NT2/D1 (cell line): ENCODE data around the gene GAB1.

Source experiments
- DNase-seq: peaks from one replicate; pipeline ENCODE4 v3.0.0-alpha.2; 2011; ENCODE audit warnings: low read depth, low spot score
- H3K27me3 ChIP-seq: 2 replicates; pipeline ENCODE4 v1.6.0; 2011; ENCODE audit warnings: mild to moderate bottlenecking; ENCODE audit not compliant: insufficient read length, insufficient read depth
- H3K36me3 ChIP-seq: 2 replicates; pipeline ENCODE4 v1.6.1; 2011; ENCODE audit warnings: mild to moderate bottlenecking, low read length, mixed read lengths; ENCODE audit not compliant: insufficient read depth, insufficient read length
- H3K4me1 ChIP-seq: 2 replicates; pipeline ENCODE4 v1.5.1; 2011; ENCODE audit not compliant: insufficient read depth, insufficient read length
- H3K4me3 ChIP-seq: 2 replicates; pipeline ENCODE4 v1.5.1; 2011; ENCODE audit warnings: low read depth; ENCODE audit not compliant: insufficient read length
- H3K9ac ChIP-seq: 2 replicates; pipeline ENCODE4 v1.6.0; 2011; ENCODE audit warnings: low read depth; ENCODE audit not compliant: insufficient read length
- H3K9me3 ChIP-seq: 2 replicates; pipeline ENCODE4 v1.5.1; 2011; ENCODE audit warnings: mild to moderate bottlenecking, low read length; ENCODE audit not compliant: insufficient read depth
- SUZ12 ChIP-seq: IDR thresholded peaks from 2 replicates; pipeline ENCODE4 v1.6.1; 2011; ENCODE audit not compliant: insufficient read length, insufficient read depth; ENCODE audit errors: extremely low read depth
- YY1 ChIP-seq: IDR thresholded peaks from 2 replicates; pipeline ENCODE4 v1.6.1; 2011; ENCODE audit not compliant: insufficient read length, insufficient read depth
- ZNF274 ChIP-seq: IDR thresholded peaks from 2 replicates; pipeline ENCODE4 v1.6.1; 2011; ENCODE audit warnings: mild to moderate bottlenecking, low read depth, low read length

Gene GAB1

DNA sequence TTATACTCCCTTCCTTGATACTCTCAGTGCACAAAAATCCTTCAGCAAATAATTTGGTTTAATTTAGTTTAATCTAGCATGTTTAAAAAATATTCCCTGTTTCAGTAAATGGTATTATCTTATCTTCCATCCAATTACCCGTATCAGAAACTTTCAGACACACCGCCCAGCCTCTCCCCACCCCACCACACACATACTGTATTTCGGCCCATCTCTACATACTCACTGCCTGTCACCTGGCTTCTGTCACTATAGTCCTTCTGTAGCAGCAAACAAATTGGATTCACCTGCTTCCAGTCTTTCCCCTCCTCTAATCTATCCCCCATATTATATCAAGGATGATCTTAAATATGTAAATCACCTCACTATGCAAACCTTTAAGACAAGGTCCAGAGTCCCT lies 24.8 kb upstream of the GAB1 start:
- no peak for TF ChIP-seq YY1
- no peak for TF ChIP-seq SUZ12
- no peak for TF ChIP-seq ZNF274
- no peaks in the 10 kb centered on the region for H3K4me1 ChIP-seq
- H3K4me3 ChIP-seq: no peak overlapping the region
- no peaks in the 10 kb centered on the region for H3K9me3 ChIP-seq
- no peaks in the 10 kb centered on the region for H3K27me3 ChIP-seq
- DNase-seq: no peak
- H3K36me3 ChIP-seq: no peaks in the 10 kb centered on the region
- H3K9ac ChIP-seq: no peak overlapping the region

- Histone ChIP-seq H3K27me3 (no peaks in the 10 kb centered on the region), H3K9me3 (no peaks in the 10 kb centered on the region), H3K9ac (no peak overlapping the region), H3K4me1 (no peaks in the 10 kb centered on the region), H3K4me3 (no peak overlapping the region), H3K36me3 (no peaks in the 10 kb centered on the region)
- TF ChIP-seq ZNF274 (no peak), SUZ12 (no peak), YY1 (no peak)
- no peak for DNase-seq
These were observed 23.2 kb upstream of the GAB1 start for GRCh38 chr4:143313521-143313920.

GRCh38 chr4:143313996-143314395 lies 22.7 kb upstream of the GAB1 start:
- H3K36me3 ChIP-seq: no peaks in the 10 kb centered on the region
- no peaks in the 10 kb centered on the region for H3K27me3 ChIP-seq
- no peak overlapping the region for H3K9ac ChIP-seq
- no peak overlapping the region for H3K4me3 ChIP-seq
- no peaks in the 10 kb centered on the region for H3K4me1 ChIP-seq
- H3K9me3 ChIP-seq: no peaks in the 10 kb centered on the region
- TF ChIP-seq SUZ12 (no peak), YY1 (no peak), ZNF274 (no peak)
- no peak for DNase-seq

DNA sequence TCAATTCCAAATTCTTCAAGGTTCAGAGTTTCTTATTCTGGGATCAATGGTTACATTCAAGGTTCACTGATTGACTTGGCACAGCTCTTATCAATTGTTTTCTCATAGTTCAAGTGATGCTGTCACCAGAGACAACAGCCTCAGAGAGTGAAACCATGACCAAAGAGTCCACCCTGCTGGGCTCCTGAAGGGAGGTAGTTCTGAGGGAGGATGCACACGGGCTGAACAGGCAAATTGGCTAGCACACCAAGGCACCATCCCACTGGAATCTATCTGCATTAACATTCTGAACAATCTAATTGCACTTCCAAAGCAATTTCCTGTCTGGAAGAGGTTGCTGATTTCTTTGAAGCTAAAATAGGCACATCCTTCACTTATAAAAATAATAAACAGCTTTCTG lies 16.6 kb upstream of the GAB1 start:
- no peaks in the 10 kb centered on the region for H3K36me3 ChIP-seq
- no peak for DNase-seq
- H3K4me1 ChIP-seq: no peaks in the 10 kb centered on the region
- no peak overlapping the region for H3K9ac ChIP-seq
- H3K4me3 ChIP-seq: no peak overlapping the region
- TF ChIP-seq ZNF274 (no peak), SUZ12 (no peak), YY1 (no peak)
- H3K9me3 ChIP-seq: no peaks in the 10 kb centered on the region
- H3K27me3 ChIP-seq: no peaks in the 10 kb centered on the region

GRCh38 chr4:143326735-143327134 lies 9.9 kb upstream of the GAB1 start:
- Histone ChIP-seq H3K4me3 (no peak overlapping the region), H3K4me1 (no peaks in the 10 kb centered on the region), H3K36me3 (no peaks in the 10 kb centered on the region), H3K9ac (no peak overlapping the region), H3K27me3 (no peaks in the 10 kb centered on the region), H3K9me3 (no peaks in the 10 kb centered on the region)
- no peak for TF ChIP-seq SUZ12
- no peak for TF ChIP-seq ZNF274
- no peak for TF ChIP-seq YY1
- no peak for DNase-seq

DNA sequence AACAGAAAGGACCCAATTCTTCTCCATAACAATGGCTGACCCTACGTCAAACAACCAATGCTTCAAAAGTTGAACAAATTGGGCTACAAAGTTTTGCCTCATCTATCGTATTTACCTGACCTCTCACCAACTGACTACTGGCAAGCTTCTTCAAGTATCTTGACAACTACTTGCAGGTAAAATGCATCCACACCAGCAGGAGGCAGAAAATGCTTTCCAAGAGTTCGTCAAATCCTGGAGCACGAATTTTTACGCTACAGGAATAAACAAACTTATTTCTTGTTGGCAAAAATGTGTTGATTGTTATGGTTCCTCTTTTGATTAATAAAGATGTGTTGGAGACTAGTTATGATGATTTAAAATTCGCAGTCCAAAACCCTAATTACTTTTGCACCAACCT lies 6.7 kb upstream of the GAB1 start:
- no peak overlapping the region for H3K4me3 ChIP-seq
- DNase-seq: no peak
- H3K9me3 ChIP-seq: no peaks in the 10 kb centered on the region
- TF ChIP-seq YY1 (no peak), SUZ12 (no peak), ZNF274 (no peak)
- H3K27me3 ChIP-seq: no peaks in the 10 kb centered on the region
- no peaks in the 10 kb centered on the region for H3K36me3 ChIP-seq
- no peak overlapping the region for H3K9ac ChIP-seq
- H3K4me1 ChIP-seq: no peaks in the 10 kb centered on the region

DNA sequence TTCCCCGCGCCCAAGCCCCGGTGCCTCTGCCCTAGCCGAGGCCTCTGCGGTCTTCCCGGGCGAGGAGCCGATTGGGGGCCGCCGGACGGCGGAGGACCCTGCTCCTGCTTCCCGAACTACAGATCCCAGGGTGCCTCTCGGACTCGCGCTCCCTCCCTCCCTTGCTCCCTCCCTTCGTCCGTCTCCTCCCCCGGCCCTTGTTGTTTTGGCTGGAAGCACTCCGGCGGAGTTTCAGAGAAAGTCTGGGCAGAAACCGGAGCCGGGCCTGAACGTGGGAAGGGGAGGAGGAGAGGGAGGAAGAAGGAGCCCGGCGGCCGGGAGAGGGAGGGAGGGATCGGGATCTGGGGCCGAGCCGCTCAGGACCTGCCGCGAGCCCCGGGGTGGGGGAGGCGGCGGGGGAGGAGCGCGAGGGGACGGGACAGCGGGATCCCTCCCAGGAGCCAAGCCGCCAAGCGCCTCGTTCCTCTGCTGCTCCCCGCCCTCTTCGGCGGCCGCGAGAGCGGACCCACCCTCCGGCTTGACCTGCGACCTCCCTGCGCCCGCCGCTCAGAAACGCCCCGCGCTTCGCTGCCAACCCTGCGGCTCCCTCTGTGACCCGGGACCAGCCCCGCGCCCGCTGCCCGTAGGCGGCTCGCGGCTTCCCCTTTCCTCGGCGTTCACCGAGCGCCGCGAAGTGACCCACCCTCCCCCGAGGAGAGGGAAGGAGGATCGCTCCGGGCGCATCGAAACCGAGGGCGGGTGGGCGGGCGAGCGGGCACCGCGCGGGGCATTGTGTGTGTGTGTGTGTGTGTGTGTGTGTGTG lies 496 bp upstream of the GAB1 start:
- Histone ChIP-seq H3K4me3 (peak overlapping the region; percentile 81), H3K27me3 (no peaks in the 10 kb centered on the region), H3K4me1 (no peaks in the 10 kb centered on the region), H3K9me3 (no peaks in the 10 kb centered on the region), H3K9ac (peak overlapping the region; percentile 74), H3K36me3 (no peaks in the 10 kb centered on the region)
- peak; percentile 85 for DNase-seq
- no peak for TF ChIP-seq YY1
- TF ChIP-seq SUZ12: no peak
- no peak for TF ChIP-seq ZNF274
